Measurements from ENCODE around the gene PCDHGA8.
"Not testable (repeated sequence)": the region's sequence is repeated elsewhere in the genome, so short reads cannot be mapped to it uniquely, and the experiment has no call there.

PCDHGA8 gene

DNA sequence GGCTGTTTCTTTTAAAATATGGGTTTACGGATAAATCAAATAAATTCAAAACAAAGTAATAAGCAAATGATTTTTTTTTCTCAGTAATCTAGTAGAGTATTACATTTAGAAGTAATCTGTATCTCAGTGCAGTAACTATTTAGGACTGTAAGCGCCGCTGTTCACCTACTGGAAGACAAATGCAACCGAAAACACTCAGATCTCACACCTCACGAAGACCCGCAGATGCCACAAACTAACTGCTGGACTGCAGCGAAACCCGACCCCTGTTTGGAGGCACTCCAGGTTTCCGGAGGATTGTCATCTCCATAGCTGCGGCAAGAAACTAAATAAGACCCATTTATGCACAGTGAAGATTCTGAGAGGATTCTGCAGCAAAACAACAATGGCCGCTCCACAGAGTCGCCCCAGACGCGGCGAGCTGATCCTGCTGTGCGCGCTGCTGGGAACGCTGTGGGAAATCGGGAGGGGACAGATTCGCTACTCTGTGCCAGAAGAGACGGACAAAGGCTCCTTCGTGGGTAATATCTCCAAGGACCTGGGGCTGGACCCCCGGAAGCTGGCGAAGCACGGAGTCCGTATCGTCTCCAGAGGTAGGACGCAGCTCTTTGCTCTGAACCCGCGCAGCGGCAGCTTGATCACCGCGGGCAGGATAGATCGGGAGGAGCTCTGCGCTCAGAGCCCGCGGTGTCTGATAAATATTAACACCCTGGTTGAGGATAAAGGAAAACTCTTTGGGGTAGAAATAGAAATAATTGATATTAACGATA, at the start of gene PCDHGA8:
Gene PCDHGA8, plus strand, starts transcription at position 205 of the 770 bp plus-strand sequence. Its CDS starts 181 bp downstream, at position 386.
- no peak for FAIRE-seq

DNA sequence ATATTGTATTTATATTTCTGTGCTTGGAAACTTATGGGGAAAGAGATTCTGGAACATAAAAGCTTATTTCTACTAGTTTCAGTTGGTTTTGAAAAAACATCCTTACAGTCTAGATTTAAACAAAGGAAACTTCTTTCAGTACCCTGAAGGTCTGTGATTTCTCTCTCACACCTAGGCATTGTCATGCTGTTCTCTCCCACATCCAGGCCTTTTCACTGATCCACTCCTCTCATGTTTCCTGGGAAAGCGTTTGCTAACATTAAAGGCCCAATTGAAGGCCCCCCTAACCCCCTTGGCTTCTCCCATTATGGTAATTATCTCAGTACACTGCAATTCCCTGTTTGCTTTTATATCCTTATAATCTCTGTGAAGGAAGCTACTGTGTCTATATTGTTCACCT, 49.7 kb upstream of the PCDHGA8 start:
- FAIRE-seq: no peak

DNA sequence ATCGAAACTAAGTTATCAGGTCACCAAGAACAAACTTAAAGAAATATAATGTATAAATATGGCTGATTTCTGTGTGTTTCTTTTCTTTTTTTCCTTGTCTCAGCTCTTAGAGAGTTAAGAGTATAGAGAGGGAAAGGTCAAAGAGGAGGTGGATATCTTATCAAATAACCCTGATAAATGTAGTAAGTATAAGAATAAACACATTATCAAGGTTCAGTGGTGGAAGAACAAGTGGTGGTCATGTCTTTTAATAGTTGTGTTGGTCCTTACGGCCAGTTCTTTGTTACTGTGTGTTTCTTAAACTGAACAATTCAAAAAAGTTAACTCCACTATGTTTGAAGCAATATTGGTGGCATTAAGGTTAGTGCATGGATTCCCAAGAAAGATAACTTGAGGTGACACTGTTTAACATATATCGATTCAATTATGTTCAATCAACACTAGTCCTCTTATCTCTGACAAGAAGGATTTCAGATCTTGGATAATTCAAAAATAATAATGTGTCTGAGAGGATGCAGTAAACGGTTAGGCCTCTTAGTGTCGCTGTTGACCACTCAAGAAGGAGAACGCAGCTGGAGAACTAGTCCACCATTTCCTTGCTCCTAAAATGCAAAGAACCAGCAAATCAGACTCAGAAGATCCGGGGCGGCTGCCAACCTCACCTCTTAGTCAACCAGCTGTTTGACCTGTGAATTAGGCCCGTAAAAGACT, 49.0 kb upstream of the PCDHGA8 start, which contains the start of gene PCDHGA3:
Gene PCDHGA3, plus strand, starts transcription at position 588 of the 711 bp plus-strand sequence. CDS start 205 bp downstream, outside the sequence.
- no peak for FAIRE-seq

DNA sequence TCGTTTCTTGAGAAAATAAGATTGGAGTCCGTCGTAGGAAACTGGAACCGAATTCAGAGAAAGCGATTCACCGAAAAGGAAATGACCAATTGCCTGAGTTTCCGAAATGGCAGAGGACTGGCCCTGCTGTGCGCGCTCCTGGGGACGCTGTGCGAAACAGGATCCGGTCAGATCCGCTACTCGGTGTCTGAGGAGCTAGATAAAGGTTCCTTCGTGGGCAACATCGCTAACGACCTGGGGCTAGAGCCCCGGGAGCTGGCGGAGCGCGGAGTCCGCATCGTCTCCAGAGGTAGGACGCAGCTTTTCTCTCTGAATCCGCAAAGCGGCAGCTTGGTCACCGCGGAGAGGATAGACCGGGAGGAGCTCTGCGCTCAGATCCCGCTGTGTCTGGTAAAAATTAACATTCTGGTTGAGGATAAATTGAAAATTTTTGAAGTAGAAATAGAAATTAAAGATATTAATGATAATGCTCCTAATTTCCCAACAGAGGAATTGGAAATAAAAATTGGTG, 48.4 kb upstream of the PCDHGA8 start:
- FAIRE-seq: no peak

DNA sequence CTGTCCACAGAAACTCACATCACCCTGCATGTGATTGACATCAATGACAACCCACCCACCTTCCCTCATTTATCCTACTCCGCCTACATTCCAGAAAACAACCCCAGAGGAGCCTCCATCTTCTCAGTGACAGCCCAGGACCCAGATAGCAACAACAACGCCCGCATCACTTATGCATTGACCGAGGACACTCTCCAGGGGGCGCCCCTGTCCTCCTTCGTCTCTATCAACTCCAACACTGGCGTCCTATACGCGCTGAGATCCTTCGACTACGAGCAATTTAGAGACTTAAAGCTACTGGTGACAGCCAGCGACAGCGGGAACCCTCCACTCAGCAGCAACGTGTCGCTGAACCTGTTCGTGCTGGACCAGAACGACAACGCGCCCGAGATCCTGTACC, 47.1 kb upstream of the PCDHGA8 start:
- FAIRE-seq: no peak

DNA sequence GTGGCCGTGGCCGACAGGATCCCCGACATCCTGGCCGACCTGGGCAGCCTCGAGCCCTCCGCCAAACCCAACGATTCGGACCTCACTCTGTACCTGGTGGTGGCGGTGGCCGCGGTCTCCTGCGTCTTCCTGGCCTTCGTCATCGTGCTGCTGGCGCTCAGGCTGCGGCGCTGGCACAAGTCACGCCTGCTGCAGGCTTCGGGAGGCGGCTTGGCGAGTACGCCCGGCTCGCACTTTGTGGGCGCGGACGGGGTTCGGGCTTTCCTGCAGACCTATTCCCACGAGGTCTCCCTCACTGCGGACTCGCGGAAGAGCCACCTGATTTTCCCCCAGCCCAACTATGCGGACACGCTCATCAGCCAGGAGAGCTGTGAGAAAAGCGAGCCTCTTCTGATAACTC, 46.4 kb upstream of the PCDHGA8 start:
- not testable (repeated sequence) for FAIRE-seq

DNA sequence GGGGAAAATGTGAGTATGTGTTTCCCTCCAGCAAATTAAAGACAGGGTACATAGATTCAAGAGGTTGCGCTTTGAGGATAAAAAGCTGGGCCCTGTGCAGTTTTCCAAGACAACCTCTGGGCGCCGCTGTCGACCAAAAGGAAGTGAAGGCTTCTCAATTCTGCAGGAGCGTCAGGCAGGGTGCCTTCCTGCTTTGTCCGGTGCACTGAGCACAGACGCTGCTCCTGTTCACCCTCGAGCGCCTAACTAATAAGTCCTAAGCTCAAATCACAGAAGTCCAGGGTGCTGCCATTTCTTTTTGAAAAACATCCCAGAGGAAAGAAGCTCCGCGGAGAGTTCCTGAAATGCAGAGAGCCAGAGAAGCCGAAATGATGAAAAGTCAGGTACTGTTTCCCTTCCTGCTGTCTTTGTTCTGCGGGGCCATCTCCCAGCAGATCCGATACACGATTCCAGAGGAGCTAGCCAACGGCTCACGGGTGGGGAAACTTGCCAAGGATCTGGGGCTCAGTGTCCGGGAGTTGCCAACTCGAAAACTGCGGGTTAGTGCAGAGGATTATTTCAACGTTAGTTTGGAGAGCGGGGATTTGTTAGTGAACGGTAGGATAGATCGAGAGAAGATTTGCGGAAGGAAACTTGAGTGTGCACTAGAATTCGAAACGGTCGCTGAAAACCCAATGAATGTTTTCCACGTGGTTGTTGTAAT, 42.4 kb upstream of the PCDHGA8 start, which contains the start of gene PCDHGB1:
Gene PCDHGB1, plus strand, starts transcription at position 183 of the 703 bp plus-strand sequence. Its CDS starts 162 bp downstream, at position 345.
- no peak for FAIRE-seq

DNA sequence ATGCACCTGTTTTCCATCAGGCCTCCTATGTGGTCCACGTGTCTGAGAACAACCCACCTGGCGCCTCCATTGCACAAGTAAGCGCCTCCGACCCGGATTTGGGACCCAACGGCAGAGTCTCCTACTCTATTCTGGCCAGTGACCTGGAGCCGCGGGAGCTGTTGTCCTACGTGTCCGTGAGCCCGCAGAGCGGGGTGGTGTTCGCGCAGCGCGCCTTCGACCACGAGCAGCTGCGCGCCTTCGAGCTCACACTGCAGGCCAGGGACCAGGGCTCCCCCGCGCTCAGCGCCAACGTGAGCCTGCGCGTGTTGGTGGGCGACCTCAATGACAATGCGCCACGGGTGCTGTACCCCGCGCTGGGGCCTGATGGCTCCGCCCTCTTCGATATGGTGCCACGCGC, 40.8 kb upstream of the PCDHGA8 start:
- FAIRE-seq: no peak

DNA sequence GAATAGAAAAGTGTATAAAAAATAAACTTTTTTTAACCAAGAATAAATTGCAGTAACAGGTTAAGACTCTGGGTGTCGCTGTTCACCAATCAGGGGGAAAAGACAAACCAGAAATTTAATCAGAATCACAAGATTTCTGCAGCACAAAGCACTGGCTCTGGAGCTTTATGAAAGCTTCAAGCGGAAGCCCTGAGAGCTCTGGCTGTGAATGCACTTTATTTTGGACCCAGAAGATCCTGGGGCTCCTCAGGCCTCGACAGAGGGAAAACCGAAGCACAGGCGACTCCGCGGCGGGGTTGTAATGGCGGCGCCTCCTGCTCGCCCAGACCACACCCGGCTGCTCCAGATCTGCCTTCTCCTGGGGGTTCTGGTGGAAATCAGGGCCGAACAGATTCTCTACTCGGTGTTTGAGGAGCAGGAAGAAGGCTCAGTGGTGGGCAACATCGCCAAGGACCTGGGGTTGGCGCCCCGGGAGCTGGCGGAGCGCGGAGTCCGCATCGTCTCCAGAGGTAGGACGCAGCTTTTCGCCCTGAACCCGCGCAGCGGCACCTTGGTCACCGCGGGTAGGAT, 37.4 kb upstream of the PCDHGA8 start, which contains the start of gene PCDHGA4:
Gene PCDHGA4, plus strand, starts transcription at position 122 of the 570 bp plus-strand sequence. Its CDS starts 87 bp downstream, at position 209.
- peak; percentile 88 for FAIRE-seq

DNA sequence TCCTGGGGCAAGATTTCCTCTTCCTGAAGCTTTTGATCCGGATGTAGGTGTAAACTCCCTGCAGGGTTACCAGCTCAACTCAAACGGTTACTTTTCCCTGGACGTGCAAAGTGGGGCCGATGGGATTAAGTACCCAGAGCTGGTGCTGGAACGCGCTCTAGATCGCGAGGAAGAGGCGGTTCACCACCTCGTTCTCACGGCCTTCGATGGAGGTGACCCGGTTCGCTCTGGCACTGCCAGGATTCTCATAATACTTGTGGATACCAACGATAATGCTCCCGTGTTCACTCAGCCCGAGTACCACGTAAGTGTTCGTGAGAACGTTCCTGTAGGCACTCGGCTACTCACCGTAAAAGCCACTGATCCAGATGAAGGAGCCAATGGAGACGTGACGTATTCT, 36.8 kb upstream of the PCDHGA8 start:
- no peak for FAIRE-seq

DNA sequence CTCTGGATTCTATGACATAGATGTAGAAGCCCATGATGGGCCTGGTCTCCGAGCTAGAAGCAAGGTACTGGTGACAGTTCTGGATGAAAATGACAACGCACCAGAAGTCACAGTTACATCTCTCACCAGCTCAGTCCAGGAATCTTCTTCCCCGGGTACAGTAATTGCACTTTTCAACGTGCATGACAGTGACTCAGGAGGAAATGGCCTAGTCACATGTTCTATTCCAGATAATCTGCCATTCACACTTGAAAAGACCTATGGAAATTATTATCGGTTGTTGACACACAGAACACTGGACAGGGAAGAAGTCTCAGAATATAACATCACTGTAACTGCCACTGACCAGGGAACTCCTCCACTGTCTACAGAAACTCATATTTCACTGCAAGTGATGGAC, 36.3 kb upstream of the PCDHGA8 start:
- no peak for FAIRE-seq

DNA sequence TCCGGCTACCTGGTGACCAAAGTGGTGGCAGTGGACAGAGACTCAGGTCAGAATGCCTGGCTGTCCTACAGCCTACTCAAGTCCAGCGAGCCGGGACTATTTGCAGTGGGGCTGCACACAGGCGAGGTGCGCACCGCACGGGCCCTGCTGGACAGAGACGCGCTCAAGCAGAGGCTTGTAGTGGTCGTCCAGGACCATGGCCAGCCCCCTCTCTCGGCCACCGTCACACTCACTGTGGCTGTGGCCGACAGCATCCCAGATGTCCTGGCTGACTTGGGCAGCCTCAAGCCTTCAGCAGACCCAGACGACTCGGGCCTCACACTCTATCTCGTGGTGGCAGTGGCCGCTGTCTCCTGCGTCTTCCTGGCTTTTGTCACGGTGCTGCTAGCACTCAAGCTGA, 35.5 kb upstream of the PCDHGA8 start:
- FAIRE-seq: no peak

DNA sequence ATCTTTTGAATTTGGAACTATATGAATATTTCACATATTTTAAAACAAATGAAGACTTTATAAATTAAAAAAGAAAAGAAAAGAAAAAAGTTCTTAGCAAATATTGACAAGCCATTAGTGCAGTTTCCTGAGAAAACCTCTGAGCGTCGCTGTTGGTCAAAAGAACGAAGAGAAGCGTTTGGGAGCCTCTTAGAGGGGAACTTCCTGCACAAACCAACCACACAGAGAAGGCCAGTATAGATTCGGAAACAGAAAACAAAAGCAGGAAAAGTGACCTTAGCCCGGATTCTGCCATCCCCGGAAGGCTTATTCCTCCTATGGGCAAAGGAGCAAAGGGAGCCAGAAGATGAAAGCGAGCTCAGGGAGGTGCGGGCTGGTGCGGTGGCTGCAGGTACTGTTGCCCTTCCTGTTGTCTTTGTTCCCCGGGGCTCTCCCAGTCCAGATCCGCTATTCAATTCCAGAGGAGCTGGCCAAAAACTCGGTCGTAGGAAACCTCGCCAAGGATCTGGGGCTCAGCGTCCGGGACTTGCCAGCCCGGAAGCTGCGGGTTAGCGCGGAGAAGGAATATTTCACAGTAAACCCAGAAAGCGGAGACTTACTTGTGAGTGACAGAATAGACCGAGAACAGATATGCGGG, 32.5 kb upstream of the PCDHGA8 start, which contains the start of gene PCDHGB2:
Gene PCDHGB2, plus strand, starts transcription at position 205 of the 637 bp plus-strand sequence. Its CDS starts 142 bp downstream, at position 347.
- FAIRE-seq: peak; percentile 97

DNA sequence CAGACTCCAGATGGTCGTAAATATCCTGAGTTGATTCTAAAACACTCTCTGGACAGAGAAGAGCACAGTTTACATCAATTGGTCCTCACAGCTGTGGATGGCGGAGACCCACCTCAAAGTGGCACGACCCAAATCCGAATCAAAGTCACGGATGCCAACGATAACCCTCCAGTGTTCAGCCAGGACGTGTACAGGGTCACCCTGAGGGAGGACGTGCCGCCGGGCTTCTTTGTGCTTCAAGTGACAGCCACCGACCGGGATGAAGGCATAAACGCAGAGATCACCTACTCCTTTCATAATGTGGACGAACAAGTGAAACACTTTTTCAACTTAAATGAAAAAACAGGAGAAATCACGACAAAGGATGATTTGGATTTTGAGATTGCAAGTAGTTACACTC, 31.7 kb upstream of the PCDHGA8 start:
- FAIRE-seq: no peak

DNA sequence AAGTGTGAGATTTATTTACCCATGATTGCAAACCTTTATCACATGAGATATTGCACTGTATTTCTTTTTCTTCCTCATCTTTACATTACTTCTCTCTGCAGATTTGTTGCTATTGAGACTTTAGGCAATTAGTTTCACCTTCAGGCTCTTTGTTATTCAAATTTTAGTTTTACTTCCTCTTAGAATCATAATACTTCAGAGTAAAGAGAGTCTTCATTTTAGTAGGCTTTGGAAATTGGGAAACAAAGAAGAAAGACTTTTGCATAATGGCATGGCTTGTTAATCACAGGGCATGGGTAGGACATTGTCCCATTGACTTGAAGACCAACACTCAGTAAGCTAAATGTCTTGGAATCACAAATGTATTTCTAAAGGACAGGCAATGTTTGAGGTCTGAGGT, 29.7 kb upstream of the PCDHGA8 start:
- FAIRE-seq: no peak

DNA sequence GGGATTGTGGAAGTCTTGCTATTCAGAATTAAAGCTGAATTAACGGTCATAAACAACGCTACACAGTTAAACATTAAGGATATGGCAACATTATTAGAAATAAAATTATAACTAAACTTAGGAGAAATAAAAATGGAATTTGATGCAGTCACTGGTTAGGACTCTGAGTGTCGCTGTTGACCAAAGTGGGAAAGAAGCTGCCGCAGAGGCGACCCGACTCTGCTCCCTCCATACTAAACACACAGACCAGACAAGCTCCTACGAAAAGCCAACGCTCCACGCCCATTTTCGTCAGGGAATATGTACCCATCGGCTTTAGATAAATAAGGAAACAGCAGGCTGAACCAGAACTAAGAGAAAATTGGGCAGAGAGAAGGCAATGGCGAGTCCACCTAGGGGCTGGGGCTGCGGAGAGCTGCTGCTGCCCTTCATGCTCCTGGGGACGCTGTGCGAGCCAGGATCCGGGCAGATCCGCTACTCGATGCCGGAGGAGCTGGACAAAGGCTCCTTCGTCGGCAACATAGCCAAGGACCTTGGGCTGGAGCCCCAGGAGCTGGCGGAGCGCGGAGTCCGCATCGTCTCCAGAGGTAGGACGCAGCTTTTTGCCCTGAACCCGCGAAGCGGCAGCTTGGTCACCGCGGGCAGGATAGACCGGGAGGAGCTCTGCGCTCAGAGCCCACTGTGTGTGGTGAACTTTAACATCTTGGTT, 28.3 kb upstream of the PCDHGA8 start, which contains the start of gene PCDHGA5:
Gene PCDHGA5, plus strand, starts transcription at position 211 of the 709 bp plus-strand sequence. Its CDS starts 169 bp downstream, at position 380.
- no peak for FAIRE-seq

DNA sequence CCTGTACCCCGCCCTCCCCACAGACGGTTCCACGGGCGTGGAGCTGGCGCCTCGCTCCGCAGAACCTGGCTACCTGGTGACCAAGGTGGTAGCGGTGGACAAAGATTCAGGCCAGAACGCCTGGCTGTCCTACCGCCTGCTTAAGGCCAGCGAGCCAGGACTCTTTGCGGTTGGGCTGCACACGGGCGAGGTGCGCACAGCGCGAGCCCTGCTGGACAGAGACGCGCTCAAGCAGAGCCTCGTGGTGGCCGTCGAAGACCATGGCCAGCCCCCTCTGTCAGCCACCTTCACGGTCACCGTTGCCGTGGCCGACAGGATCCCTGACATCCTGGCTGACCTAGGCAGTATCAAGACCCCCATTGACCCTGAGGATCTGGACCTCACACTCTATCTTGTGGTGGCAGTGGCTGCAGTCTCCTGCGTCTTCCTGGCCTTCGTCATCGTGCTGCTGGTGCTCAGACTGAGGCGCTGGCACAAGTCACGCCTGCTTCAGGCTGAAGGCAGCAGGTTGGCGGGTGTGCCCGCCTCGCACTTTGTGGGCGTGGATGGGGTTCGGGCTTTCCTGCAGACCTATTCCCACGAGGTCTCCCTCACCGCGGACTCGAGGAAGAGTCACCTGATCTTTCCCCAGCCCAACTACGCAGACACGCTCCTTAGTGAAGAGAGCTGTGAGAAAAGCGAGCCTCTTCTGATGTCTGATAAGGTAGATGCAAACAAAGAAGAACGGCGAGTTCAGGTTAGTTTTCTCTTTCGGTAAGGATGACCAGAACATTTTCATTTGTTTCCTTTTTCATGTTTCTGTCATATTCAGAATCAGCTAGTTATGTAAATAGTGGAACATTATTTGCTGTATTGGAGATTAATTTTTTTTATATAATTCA, 26.2 kb upstream of the PCDHGA8 start:
- FAIRE-seq: no peak

DNA sequence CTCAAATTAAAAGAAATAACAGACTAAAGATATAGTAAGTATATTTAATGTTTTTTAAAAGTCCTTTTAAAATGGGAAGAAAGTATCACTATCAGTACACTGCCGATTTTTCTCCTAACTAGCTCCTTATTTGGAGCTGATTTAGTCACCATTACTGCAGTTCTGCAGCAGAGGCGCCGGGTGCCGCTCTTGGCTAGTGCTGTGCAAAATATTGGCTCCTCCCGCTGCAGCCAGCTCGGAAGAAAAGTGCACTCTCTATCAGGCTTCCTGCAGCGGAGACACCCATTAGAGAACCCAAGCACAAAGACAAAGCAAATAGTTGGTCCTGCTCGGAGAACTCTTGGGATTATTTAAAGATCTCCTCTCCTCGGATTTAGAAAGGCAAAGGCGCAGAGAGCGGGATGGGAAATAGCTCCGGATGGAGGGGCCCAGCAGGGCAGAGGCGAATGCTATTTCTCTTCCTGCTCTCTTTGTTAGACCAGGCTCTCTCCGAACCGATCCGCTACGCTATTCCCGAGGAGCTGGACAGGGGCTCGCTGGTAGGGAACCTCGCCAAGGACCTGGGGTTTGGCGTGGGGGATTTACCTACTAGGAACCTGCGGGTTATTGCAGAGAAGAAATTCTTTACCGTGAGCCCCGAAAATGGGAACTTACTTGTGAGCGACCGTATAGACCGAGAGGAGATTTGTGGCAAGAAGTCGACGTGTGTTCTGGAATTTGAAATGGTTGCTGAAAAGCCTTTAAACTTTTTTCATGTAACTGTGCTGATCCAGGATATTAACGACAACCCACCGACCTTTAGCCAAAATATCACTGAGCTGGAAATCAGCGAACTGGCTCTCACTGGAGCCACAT, 22.2 kb upstream of the PCDHGA8 start, which contains the start of gene PCDHGB3:
Gene PCDHGB3, plus strand, starts transcription at position 249 of the 855 bp plus-strand sequence. Its CDS starts 153 bp downstream, at position 402.
- no peak for FAIRE-seq

Measured in A204.1 (cell line).